Measurements from ENCODE around the gene TNS3.

Gene TNS3

GRCh38 chr7:47553309-47553708 is 28.6 kb downstream of the TNS3 start:
- DNase-seq (ENCODE audit: low read depth, low spot score), result no peak
- Histone ChIP-seq H3K36me3 (ENCODE audit: insufficient read depth, low read length) (no peaks in the 10 kb centered on the region), H3K4me3 (no peak overlapping the region), H3K9ac (ENCODE audit: insufficient read length) (no peak overlapping the region), H3K27ac (no peak overlapping the region), H3K9me3 (ENCODE audit: low read depth, low read length) (no peaks in the 10 kb centered on the region)
- no peak for TF ChIP-seq EZH2 (IDR thresholded peaks at IDR 0.05)
- no peak for TF ChIP-seq POLR2AphosphoS5 (IDR thresholded peaks at IDR 0.05; ENCODE audit: borderline replicate concordance, low read depth, low read length)
- TF ChIP-seq FOXP2 (optimal IDR thresholded peaks at IDR 0.05; ENCODE audit: control extremely low read depth, extremely low read length, insufficient read depth), result no peak

GRCh38 chr7:47552621-47553020 is 29.3 kb downstream of the TNS3 start:
- Histone ChIP-seq H3K36me3 (ENCODE audit: insufficient read depth, low read length) (no peaks in the 10 kb centered on the region), H3K9me3 (ENCODE audit: low read depth, low read length) (no peaks in the 10 kb centered on the region), H3K27ac (no peak overlapping the region), H3K4me3 (no peak overlapping the region), H3K9ac (ENCODE audit: insufficient read length) (no peak overlapping the region)
- TF ChIP-seq POLR2AphosphoS5 (IDR thresholded peaks at IDR 0.05; ENCODE audit: borderline replicate concordance, low read depth, low read length) (no peak), EZH2 (IDR thresholded peaks at IDR 0.05) (no peak), FOXP2 (optimal IDR thresholded peaks at IDR 0.05; ENCODE audit: control extremely low read depth, extremely low read length, insufficient read depth) (no peak)
- no peak for DNase-seq (ENCODE audit: low read depth, low spot score)

- H3K4me3 ChIP-seq, result no peak overlapping the region
- TF ChIP-seq POLR2AphosphoS5 (IDR thresholded peaks at IDR 0.05; ENCODE audit: borderline replicate concordance, low read depth, low read length), result no peak
- no peak for TF ChIP-seq EZH2 (IDR thresholded peaks at IDR 0.05)
- TF ChIP-seq FOXP2 (optimal IDR thresholded peaks at IDR 0.05; ENCODE audit: control extremely low read depth, extremely low read length, insufficient read depth), result no peak
- no peak for DNase-seq (ENCODE audit: low read depth, low spot score)
- H3K36me3 ChIP-seq (ENCODE audit: insufficient read depth, low read length), result no peaks in the 10 kb centered on the region
- H3K9ac ChIP-seq (ENCODE audit: insufficient read length), result no peak overlapping the region
- no peak overlapping the region for H3K27ac ChIP-seq
- no peaks in the 10 kb centered on the region for H3K9me3 ChIP-seq (ENCODE audit: low read depth, low read length)
These were observed 30.1 kb downstream of the TNS3 start for GRCh38 chr7:47551668-47552440.

GRCh38 chr7:47550788-47551470 is 31.0 kb downstream of the TNS3 start:
- Histone ChIP-seq H3K9ac (ENCODE audit: insufficient read length) (no peak overlapping the region), H3K4me3 (no peak overlapping the region), H3K36me3 (ENCODE audit: insufficient read depth, low read length) (no peaks in the 10 kb centered on the region), H3K27ac (no peak overlapping the region), H3K9me3 (ENCODE audit: low read depth, low read length) (no peaks in the 10 kb centered on the region)
- TF ChIP-seq EZH2 (IDR thresholded peaks at IDR 0.05) (no peak), FOXP2 (optimal IDR thresholded peaks at IDR 0.05; ENCODE audit: control extremely low read depth, extremely low read length, insufficient read depth) (no peak), POLR2AphosphoS5 (IDR thresholded peaks at IDR 0.05; ENCODE audit: borderline replicate concordance, low read depth, low read length) (no peak)
- DNase-seq (ENCODE audit: low read depth, low spot score), result no peak

- no peak for TF ChIP-seq POLR2AphosphoS5 (IDR thresholded peaks at IDR 0.05; ENCODE audit: borderline replicate concordance, low read depth, low read length)
- no peak for TF ChIP-seq EZH2 (IDR thresholded peaks at IDR 0.05)
- no peak for TF ChIP-seq FOXP2 (optimal IDR thresholded peaks at IDR 0.05; ENCODE audit: control extremely low read depth, extremely low read length, insufficient read depth)
- Histone ChIP-seq H3K9ac (ENCODE audit: insufficient read length) (no peak overlapping the region), H3K27ac (no peak overlapping the region), H3K4me3 (no peak overlapping the region), H3K9me3 (ENCODE audit: low read depth, low read length) (no peaks in the 10 kb centered on the region), H3K36me3 (ENCODE audit: insufficient read depth, low read length) (no peaks in the 10 kb centered on the region)
- DNase-seq (ENCODE audit: low read depth, low spot score), result no peak
These were observed 32.0 kb downstream of the TNS3 start for GRCh38 chr7:47549916-47550315.

GRCh38 chr7:47549397-47549796 is 32.5 kb downstream of the TNS3 start:
- no peaks in the 10 kb centered on the region for H3K36me3 ChIP-seq (ENCODE audit: insufficient read depth, low read length)
- H3K9me3 ChIP-seq (ENCODE audit: low read depth, low read length), result no peaks in the 10 kb centered on the region
- H3K9ac ChIP-seq (ENCODE audit: insufficient read length), result no peak overlapping the region
- no peak overlapping the region for H3K4me3 ChIP-seq
- no peak for DNase-seq (ENCODE audit: low read depth, low spot score)
- no peak overlapping the region for H3K27ac ChIP-seq
- TF ChIP-seq FOXP2 (optimal IDR thresholded peaks at IDR 0.05; ENCODE audit: control extremely low read depth, extremely low read length, insufficient read depth), result no peak
- no peak for TF ChIP-seq EZH2 (IDR thresholded peaks at IDR 0.05)
- TF ChIP-seq POLR2AphosphoS5 (IDR thresholded peaks at IDR 0.05; ENCODE audit: borderline replicate concordance, low read depth, low read length), result no peak

- TF ChIP-seq FOXP2 (optimal IDR thresholded peaks at IDR 0.05; ENCODE audit: control extremely low read depth, extremely low read length, insufficient read depth) (no peak), EZH2 (IDR thresholded peaks at IDR 0.05) (no peak), POLR2AphosphoS5 (IDR thresholded peaks at IDR 0.05; ENCODE audit: borderline replicate concordance, low read depth, low read length) (no peak)
- no peak for DNase-seq (ENCODE audit: low read depth, low spot score)
- Histone ChIP-seq H3K36me3 (ENCODE audit: insufficient read depth, low read length) (no peaks in the 10 kb centered on the region), H3K9me3 (ENCODE audit: low read depth, low read length) (no peaks in the 10 kb centered on the region), H3K4me3 (no peak overlapping the region), H3K27ac (no peak overlapping the region), H3K9ac (ENCODE audit: insufficient read length) (no peak overlapping the region)
These were observed 33.4 kb downstream of the TNS3 start for GRCh38 chr7:47548546-47548945.

GRCh38 chr7:47546733-47547494 is 35.0 kb downstream of the TNS3 start:
- Histone ChIP-seq H3K9ac (ENCODE audit: insufficient read length) (no peak overlapping the region), H3K9me3 (ENCODE audit: low read depth, low read length) (no peaks in the 10 kb centered on the region), H3K36me3 (ENCODE audit: insufficient read depth, low read length) (no peaks in the 10 kb centered on the region), H3K27ac (no peak overlapping the region), H3K4me3 (no peak overlapping the region)
- TF ChIP-seq POLR2AphosphoS5 (IDR thresholded peaks at IDR 0.05; ENCODE audit: borderline replicate concordance, low read depth, low read length), result no peak
- TF ChIP-seq FOXP2 (optimal IDR thresholded peaks at IDR 0.05; ENCODE audit: control extremely low read depth, extremely low read length, insufficient read depth), result no peak
- no peak for TF ChIP-seq EZH2 (IDR thresholded peaks at IDR 0.05)
- DNase-seq (ENCODE audit: low read depth, low spot score), result no peak
